Kidney epithelial cell (primary cell): ENCODE results near the gene LRRC30. TPM values are rescaled to one million over a fixed set of nuclear protein-coding genes. Genes with fewer than 3 reads are reported as not detected.

Experiments
- DNase-seq: peaks from one replicate; pipeline ENCODE4 v3.0.0-alpha.2; 2010; ENCODE audit warnings: low read depth
- H3K27me3 ChIP-seq: 2 replicates; pipeline ENCODE4 v1.6.0; 2011; ENCODE audit warnings: low read length; ENCODE audit not compliant: control insufficient read depth, insufficient read depth
- H3K36me3 ChIP-seq: 2 replicates; pipeline ENCODE4 v1.5.1; 2011; ENCODE audit warnings: low read length; ENCODE audit not compliant: control insufficient read depth, insufficient read depth
- H3K4me3 ChIP-seq: 2 replicates; pipeline ENCODE4 v1.5.1; 2011; ENCODE audit warnings: low read depth, mild to moderate bottlenecking, control low read depth, low read length
- CTCF ChIP-seq: IDR thresholded peaks from 2 replicates; pipeline ENCODE4 v1.5.1; 2011; ENCODE audit warnings: mild to moderate bottlenecking, moderate library complexity, low read length, control low read depth, inconsistent platforms; ENCODE audit not compliant: insufficient read depth, poor library complexity, severe bottlenecking
- total RNA-seq: library from RNA; depleted of rRNA; stranded (reverse); fragments of >200 nt; gene quantifications from 2 replicates; pipeline ENCODE4 v1.2.3, GENCODE V29; 2015

The LRRC30 gene
- total RNA-seq, result not detected in 2 replicates

- Histone ChIP-seq H3K36me3 (no peaks in the 10 kb centered on the region), H3K4me3 (no peak within 1 kb of the TSS), H3K27me3 (peaks cover 36% of the 10 kb centered on the region)
- no peak for DNase-seq
- TF ChIP-seq CTCF, result no peak
Measured at GRCh38 chr18:7230626-7231349, at the start of gene LRRC30. LRRC30 (plus strand) TSS chr18:7231089; CDS start chr18:7231139, 50 bp downstream.

- H3K36me3 ChIP-seq, result no peaks in the 10 kb centered on the region
- H3K4me3 ChIP-seq, result no peak overlapping the region
- TF ChIP-seq CTCF, result no peak
- H3K27me3 ChIP-seq, result no peaks in the 10 kb centered on the region
- no peak for DNase-seq
Measured at GRCh38 chr18:7185701-7186100, 45.2 kb upstream of the LRRC30 start.

GRCh38 chr18:7190547-7191156, 40.2 kb upstream of the LRRC30 start:
- no peaks in the 10 kb centered on the region for H3K36me3 ChIP-seq
- no peak for TF ChIP-seq CTCF
- no peak for DNase-seq
- no peaks in the 10 kb centered on the region for H3K27me3 ChIP-seq
- no peak overlapping the region for H3K4me3 ChIP-seq

GRCh38 chr18:7191736-7192135, 39.2 kb upstream of the LRRC30 start:
- no peak for DNase-seq
- Histone ChIP-seq H3K27me3 (no peaks in the 10 kb centered on the region), H3K36me3 (no peaks in the 10 kb centered on the region), H3K4me3 (no peak overlapping the region)
- TF ChIP-seq CTCF, result no peak

GRCh38 chr18:7195266-7195665, 35.6 kb upstream of the LRRC30 start:
- DNase-seq, result no peak
- no peaks in the 10 kb centered on the region for H3K36me3 ChIP-seq
- no peak for TF ChIP-seq CTCF
- H3K4me3 ChIP-seq, result no peak overlapping the region
- H3K27me3 ChIP-seq, result no peaks in the 10 kb centered on the region

- Histone ChIP-seq H3K4me3 (no peak overlapping the region), H3K27me3 (no peaks in the 10 kb centered on the region), H3K36me3 (no peaks in the 10 kb centered on the region)
- no peak for DNase-seq
- TF ChIP-seq CTCF, result no peak
Measured at GRCh38 chr18:7196421-7196820, 34.5 kb upstream of the LRRC30 start.
